COLO668 (cell line): ENCODE data around the gene PASK.

ENCODE experiments used
- DNase-seq: peaks from one replicate; lab custom pipeline; 2025; ENCODE audit not compliant: unreplicated experiment; lab: John Stamatoyannopoulos, UW

The PASK gene

GRCh38 chr2:241149675-241149924, 328 bp upstream of the PASK start:
- DNase-seq, result no peak

DNA sequence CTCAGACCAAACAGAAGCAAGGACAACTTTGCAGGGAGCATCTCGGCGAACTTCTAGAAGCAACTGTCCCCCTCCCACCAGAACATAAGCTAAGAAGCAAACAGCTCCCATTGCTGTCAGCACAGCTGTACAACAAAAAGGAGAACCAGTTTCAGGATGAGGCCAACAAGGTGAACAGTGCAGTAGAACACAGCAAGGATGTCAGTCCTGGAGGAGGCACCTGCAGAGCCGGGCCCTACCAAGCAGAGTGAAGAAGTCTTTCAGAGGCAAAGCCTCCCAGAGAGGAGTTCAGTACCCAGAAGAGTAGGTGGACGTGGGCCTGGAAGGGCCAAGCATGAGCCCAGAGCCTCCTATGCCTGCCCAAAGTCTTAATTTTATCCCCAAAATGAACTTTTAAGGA, 1.0 kb downstream of the PASK start:
- DNase-seq, result no peak

- DNase-seq, result no peak
Measured at GRCh38 chr2:241147336-241147735, 1.9 kb downstream of the PASK start.

DNA sequence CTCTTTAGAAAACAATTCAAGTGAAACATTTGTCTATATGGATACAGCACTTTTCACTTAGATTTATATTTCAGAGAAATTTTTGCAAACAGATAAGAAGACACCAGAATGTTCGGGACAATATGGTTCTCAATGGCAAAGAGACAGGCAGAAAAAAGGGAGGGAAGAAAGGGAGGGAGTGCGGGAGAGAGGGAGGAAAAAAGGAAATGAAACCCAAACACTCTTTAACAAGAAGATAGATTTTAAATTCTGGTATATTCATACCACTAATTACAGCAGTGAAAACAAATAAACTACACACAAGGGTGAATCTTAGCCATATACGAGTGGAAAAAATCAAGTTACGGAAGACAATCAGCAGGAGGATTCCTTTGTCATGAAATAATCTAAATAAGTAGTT, 3.0 kb downstream of the PASK start:
- DNase-seq, result no peak

- no peak for DNase-seq
Measured at GRCh38 chr2:241142593-241142992, 6.7 kb downstream of the PASK start.

GRCh38 chr2:241142063-241142462, 7.2 kb downstream of the PASK start:
- DNase-seq, result no peak

GRCh38 chr2:241141214-241141770, 8.0 kb downstream of the PASK start:
- no peak for DNase-seq

DNA sequence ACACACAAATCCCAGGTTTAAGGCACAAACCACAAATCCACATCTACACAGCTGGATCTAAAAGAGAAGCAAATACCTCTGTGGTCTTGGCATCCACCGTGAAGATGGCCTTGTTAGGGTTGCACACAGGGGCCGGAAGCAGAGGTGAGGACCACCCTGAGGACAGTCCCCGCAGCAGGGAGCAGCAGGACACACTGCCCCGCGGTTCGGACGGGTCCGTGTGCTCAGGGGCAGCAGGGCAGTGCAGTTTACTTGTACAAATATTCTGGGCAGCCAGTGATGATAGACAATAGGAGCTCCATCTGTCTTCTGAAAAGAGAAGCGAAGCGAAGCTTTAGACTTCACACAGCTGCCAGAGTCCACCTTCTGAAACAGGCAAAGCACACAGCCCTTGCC, 8.8 kb downstream of the PASK start:
- DNase-seq, result no peak

DNA sequence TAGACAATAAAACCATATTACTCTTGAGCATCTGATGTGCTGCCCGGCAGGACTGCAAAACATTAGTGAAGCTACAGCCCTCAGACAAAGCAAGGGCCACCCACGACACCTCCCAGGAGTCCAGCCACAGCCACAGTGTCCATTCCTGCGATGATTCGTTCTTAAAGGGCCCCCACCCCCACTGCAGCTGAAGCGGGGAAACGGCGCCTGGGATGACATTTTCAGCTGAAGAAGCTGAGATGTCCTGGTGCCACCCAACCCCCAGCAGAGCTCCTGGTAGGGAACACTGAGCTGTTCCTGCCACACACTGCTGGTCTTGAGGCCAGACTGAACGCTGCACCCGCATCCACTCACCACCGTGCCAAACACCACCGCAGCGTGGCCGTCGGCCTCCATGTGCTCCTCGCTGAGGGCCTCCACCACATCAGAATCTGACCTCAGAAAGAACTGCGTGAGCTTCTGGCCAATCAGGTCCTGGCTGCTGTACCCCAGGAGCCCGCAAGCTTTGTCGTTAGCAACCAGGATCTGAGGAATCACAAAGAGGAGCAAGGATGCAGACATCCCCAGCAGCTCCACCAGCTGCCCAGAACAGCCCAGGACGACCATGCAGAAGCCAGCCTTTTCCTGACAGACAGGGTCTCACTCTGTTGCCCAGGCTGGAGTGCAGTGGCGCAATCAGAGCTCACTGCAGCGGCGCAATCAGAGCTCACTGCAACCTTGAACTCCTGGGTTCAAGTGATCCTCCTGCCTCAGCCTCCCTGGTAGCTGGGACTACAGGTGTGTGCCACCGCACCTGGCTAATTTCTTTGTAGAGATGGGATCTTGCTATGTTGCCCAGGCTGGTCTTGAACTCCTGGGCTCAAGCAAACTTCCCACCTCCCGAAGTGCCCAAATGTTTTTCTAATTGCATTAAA, 9.5 kb downstream of the PASK start:
- DNase-seq, result no peak

DNA sequence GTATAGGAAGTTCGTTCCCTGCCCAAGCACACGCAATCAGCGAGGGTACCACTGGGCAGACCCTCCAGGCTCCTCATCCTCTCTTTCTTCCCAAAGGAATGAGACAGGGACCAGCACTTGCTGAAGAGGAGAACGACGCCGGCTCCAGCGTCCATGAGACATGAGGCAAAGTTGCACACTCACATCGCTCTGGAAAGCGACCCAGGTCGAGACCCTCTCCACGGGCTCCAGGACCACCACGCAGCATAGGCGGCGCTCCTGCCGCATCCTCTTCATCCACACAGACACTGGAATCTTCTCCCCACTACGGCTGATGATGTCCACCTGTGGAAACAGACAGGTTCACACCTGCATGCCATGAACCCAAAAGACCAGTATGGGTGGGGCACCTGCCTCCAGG, 10.8 kb downstream of the PASK start:
- no peak for DNase-seq

DNA sequence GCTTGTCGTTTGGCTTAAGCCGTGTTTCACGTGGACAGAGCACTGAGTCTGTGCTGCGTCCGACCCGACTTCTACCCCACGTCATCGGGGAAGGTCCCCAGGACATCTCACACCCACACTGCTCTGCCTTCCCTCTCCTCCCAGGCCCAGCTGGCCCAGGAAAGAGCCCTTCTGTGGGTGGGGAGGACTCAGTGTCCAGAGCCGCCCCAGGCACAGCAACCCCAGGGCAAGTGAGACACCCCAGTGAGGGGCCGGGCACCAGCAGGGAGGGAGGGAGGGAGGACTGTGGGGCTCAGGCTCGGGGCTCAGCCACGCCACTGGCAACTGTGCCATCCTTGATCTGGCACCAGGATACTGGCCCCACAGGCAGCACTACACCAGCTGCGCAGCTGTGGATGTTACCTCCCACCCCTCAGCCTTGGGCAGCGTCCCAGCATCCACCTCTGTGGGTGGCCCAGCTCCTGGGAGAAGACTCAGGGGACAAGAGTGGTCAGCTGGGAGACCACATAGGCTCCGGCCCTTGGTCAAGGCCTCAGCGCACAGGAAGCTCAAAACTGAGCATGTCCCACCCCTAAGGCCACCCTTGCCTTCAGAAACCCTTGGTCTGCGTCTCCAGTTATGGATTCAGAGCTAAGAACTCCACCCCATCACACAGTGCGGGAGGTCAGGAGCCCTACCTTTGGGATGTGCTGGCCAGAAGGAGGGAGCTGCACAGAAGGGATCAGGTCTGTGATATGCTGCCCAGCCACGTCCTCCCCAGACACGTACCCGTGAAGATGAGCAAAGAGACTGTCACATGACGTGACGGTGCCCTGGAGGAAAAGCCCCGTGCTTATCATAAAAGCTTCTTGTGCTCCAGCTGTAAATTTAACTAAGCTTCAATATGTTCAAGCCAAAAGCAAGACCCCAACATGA, 11.7 kb downstream of the PASK start:
- DNase-seq, result no peak

GRCh38 chr2:241136661-241137260, 12.5 kb downstream of the PASK start:
- DNase-seq, result no peak

- DNase-seq, result no peak
Measured at GRCh38 chr2:241136191-241136590, 13.1 kb downstream of the PASK start.

DNA sequence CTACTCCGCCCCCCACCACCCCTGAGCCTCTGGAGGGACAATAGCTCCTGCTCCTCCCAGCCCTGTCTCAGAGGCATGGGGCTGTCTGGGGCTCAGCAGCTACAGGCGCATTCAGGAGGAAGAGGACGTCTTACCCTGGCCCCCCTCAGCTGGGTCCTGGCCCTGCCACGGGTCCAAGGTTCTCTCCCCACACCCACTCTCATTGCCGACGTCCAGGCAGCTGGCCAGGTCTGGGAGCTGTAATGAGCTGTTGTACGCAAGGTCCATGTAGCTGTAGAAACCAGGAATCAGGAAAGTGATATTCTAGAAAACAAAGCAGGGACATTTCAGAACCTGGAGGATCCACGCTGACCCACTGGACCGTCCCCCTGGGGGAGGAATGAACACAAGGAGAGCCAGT, 13.5 kb downstream of the PASK start:
- DNase-seq, result no peak

GRCh38 chr2:241134711-241135110, 14.6 kb downstream of the PASK start:
- DNase-seq, result no peak

DNA sequence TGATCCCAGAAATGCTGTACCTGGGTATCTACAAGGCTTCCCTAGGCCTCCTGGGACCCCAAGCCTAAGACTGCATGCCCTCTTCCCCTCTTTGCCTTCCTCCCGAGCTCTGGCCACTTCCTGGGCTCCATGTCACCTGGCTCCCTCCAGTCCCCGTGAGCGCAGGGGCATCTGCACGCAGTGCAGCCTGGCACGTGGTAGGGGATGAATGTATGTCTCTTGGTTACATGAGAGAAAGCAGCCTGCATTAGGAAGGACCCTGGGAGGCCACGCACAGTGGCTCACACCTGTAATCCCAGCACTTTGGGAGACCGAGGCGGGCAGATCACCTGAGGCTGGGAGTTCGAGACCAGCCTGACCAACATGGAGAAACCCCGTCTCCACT, 15.8 kb downstream of the PASK start:
- DNase-seq, result no peak

DNA sequence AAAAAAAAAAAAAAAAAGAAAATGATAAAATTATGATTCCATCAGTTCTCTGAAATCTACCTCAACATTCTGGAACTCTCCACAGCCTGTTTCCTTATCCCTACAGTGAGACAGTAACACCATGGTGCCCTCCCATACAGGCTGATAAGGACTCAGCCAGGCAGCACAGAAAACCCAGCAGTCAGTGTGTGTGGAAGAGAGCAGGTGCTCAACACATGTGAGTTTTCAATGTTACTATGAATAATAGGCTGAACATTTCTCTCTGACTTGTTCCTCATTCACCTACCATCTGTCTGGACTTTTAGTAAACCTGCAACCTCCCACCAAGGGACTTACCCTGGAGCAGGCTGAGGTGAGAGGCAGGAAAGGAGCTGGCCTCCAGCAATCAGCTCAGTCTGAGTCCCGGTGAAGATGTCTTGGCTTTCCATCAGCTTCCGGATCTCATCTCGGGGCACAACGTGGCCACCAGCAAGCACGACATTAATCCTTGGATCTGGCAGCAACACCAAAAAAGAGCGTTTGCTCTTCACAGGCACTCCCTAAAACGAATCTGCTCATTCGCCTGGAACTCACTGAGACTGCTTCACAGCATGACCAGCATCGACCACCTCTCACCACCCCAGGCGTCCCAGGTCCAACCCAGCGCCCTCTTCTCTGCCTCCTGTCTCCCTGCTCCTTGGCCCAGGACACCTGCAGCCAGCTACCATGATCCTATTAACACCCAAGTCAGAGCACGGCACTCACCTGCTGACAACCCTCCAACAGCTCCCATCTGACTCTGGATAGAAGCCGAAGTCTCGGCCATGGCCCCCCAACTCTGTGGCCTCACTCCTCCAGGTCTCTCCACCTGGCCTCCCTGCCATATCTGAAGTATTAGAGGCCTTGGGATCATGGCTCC, 16.5 kb downstream of the PASK start:
- no peak for DNase-seq

DNA sequence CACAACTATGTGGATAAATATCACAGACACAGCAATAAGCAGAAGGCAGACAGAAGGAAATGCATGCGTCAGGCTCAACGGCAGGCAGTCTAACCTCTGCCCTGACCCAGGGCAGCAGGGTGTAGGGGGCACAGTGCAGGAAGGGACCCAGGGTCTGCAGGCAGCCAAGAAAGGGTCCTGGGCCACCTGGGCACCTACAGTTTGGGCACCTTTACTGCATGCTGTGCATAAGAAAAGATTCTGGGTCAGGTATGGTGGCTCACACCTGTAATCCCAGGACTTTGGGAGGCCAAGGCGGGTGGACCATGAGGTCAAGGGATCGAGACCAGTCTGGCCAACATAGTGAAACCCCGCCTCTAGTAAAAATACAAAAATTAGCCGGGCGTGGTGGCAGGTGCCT, 17.7 kb downstream of the PASK start:
- DNase-seq, result no peak

GRCh38 chr2:241130316-241130715, 19.0 kb downstream of the PASK start:
- no peak for DNase-seq

GRCh38 chr2:241129086-241129871, 20.0 kb downstream of the PASK start:
- DNase-seq, result no peak
